OCI-LY1 (cell line): ENCODE data around the gene STK32B.

ENCODE experiments used
- EZH2 ChIP-seq: fragments of 200-600 bp; sonication (generic), shearing (Covaris generic); IDR thresholded peaks from 2 replicates; pipeline ENCODE4 v1.8.0; 2017; ENCODE audit warnings: borderline replicate concordance, mixed run types, mild to moderate bottlenecking, antibody characterized with exemption, low read length, moderate library complexity, mixed read lengths
- TF ChIP-seq, protein P1 (sequence below): fragments of 200-600 bp; sonication (generic), shearing (Covaris generic); IDR thresholded peaks from 2 replicates; pipeline ENCODE4 v1.5.1; 2017; ENCODE audit warnings: mild to moderate bottlenecking, antibody characterized with exemption, low read length, moderate library complexity, mixed read lengths

DNA sequence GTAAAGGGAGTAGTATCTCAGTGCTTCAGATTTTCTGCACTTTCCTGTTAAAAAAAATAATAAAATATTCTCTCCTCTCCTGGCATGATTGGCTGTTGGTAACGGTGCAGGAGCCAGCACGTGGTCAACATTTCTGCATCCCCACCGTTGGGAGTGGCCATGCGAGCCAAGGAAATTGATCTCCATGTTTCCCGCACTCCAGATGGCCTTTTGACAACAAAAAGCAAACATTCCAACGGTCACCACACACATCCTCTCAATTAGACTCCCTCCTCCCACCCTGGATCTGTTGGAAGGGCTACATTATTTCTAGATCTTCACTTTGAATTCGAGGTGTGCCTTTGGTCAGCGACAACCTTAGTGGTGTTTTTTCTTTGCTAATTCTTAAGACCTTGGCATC, 45.0 kb downstream of the STK32B start:
- TF ChIP-seq, protein P1, sequence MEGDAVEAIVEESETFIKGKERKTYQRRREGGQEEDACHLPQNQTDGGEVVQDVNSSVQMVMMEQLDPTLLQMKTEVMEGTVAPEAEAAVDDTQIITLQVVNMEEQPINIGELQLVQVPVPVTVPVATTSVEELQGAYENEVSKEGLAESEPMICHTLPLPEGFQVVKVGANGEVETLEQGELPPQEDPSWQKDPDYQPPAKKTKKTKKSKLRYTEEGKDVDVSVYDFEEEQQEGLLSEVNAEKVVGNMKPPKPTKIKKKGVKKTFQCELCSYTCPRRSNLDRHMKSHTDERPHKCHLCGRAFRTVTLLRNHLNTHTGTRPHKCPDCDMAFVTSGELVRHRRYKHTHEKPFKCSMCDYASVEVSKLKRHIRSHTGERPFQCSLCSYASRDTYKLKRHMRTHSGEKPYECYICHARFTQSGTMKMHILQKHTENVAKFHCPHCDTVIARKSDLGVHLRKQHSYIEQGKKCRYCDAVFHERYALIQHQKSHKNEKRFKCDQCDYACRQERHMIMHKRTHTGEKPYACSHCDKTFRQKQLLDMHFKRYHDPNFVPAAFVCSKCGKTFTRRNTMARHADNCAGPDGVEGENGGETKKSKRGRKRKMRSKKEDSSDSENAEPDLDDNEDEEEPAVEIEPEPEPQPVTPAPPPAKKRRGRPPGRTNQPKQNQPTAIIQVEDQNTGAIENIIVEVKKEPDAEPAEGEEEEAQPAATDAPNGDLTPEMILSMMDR, result no peak
- no peak for TF ChIP-seq EZH2
